LNCAP (cell line): ENCODE results near the gene CEP295NL.

Source experiments
- TF ChIP-seq, protein P1 (sequence below): fragments of 450-650 bp; IDR thresholded peaks from 2 replicates; pipeline ENCODE4 v1.5.1; 2017; ENCODE audit warnings: mild to moderate bottlenecking

CEP295NL gene

DNA sequence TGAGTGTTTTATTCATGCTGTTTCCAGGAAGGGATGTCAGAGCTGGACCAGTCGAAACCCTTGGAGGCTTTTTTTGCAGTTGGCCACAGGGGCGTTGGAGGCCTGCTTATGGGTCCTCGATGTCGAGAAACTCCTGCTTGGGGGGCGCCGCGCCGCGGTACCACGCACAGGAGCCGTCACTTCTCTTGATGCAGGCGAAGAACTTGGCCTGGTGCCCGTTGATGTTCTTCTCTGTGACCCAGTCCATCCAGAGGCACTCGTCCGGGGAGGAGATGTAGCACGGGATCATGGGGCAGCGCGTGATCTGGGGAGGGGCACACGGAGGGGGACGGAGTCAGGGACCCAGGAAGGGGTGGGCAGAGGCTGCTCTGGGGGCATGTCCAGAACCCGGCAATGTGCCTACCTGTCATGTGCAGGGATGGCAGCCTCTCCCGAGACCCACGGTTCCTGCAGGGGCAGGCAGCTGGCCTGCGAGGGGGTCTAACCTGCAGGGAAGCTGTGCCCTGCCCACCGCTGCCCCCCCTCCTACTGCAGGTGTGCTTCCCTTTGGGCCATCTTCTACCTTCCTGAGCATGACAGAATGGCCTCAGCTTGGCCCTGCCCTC lies 47.3 kb downstream of the CEP295NL start:
- TF ChIP-seq, protein P1, sequence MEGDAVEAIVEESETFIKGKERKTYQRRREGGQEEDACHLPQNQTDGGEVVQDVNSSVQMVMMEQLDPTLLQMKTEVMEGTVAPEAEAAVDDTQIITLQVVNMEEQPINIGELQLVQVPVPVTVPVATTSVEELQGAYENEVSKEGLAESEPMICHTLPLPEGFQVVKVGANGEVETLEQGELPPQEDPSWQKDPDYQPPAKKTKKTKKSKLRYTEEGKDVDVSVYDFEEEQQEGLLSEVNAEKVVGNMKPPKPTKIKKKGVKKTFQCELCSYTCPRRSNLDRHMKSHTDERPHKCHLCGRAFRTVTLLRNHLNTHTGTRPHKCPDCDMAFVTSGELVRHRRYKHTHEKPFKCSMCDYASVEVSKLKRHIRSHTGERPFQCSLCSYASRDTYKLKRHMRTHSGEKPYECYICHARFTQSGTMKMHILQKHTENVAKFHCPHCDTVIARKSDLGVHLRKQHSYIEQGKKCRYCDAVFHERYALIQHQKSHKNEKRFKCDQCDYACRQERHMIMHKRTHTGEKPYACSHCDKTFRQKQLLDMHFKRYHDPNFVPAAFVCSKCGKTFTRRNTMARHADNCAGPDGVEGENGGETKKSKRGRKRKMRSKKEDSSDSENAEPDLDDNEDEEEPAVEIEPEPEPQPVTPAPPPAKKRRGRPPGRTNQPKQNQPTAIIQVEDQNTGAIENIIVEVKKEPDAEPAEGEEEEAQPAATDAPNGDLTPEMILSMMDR: no peak

DNA sequence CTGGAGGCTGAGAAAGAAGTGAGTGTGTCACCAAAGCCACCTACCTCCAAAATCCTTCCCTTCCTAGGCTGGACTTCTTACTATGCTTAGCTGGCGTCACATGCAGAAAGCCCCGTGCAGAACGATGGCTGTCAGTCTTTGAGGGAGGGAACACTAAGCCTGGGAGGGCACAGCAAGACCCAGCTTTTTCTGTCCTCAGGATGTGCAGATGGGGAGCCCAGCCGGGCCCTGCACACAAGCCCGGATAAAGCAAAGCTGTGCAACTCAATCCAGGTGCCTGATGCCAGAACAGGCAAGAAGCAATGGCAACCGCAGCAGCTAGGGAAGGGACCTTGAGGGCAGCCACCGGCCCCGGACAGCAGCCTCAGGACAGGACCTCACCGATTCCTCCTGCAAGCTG lies 48.5 kb downstream of the CEP295NL start:
- TF ChIP-seq, protein P1: no peak

DNA sequence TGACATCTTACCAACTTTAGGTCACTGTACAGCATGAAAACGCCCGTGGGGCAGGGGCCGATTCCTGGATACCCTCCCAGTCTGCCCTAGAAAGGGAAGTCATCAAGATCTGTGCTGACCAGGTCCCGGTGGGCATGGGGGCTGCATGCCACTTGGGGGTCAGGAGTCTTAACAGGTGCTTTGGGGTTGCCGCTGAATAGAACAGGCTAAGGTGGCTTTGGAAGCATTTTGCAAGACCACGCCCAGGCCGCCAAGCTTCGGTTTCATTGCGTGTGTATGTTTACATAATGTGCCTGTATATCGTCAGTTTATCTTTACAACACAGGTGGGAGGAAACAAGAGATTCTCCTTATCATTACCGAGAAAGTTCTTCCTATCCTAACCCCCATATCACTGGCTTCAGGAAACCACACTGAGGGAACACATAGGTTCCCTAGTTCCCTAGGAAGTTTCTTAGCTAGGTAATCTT lies 49.0 kb downstream of the CEP295NL start:
- TF ChIP-seq, protein P1: no peak

DNA sequence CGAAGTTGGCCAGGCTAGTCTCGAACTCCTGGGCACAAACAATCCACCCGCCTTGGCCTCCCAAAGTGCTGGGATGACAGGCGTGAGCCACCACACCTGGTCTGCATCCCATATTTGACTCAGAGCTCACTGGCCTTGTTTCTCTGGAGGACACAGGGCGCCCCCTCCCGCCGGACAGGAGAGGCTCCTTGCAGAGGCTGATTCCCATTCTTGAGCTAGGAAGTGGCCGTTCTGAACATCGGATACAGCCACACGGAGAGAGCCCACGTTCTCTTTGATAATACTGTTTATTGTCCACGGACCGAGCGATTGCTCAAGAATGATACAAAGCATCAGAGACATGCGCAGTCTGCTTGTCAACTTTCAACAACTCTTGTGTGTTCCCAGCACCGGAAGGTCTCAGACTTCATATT lies 50.3 kb downstream of the CEP295NL start:
- TF ChIP-seq, protein P1: no peak

DNA sequence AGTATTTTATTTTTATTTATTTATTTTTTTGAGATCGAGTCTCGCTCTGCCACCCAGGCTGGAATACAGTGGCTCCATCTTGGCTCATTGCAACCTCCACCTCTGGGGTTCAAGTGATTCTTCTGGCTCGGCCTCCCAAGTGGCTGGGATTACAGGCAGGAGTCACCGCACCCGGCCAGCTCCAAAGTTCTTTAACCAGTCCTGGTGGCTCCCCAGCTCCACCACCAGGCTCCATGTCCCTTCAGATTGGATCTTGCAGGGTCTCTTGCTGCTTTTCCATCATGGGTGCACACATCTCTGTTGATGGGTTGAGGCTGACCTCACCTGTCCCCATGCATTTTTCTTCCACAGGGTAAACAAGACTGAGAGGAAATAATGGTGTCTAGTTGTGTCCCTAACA lies 54.0 kb downstream of the CEP295NL start:
- TF ChIP-seq, protein P1: no peak

DNA sequence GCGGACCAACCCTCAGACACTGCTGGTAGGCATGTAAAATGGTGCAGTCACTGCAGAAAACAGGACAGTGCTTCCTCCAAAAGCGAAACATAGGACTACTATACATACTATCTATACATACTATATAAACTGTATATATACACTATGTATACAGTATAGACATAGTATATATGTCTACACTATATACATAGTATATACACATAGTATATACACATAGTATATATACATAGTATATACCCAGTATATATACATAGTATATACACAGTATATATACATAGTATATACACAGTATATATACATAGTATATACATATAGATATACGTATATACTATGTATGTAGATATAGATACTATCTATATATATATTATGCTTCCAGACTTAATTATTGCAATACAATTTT lies 55.9 kb downstream of the CEP295NL start:
- TF ChIP-seq, protein P1: no peak

DNA sequence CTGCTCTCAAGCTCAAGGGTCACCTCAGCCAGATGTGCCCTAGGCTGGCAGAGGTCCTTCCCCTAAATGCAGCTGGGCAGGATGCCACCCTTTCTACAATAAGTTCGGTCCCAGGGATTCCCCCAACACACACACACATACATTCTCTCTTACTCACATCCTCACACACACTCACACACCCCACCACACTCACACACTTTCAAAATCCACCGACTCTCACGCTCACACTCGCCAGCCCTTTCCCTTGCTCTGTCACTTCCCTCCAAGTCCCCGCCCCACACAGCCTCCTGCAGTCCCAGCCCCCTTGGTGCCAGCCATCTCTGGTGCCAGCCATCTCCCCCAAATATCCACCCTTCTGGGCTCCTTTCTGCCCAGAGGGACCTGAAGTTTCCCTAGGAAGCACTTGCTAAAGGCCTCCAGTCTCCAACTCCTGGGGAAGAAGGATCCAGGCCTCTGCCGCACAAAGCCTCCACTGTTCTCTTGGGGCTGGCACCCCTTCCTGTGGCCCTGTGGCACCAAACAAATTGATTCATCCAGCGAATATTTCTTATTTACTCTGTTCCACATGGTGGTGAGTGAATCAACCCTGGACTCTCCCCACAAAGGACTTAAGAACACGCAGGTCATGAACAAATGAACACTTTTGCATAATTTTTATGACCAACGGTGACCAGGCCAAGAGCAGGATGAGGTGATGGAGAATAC lies 58.5 kb downstream of the CEP295NL start:
- TF ChIP-seq, protein P1: no peak
